NCI-H524 treated with DMSO at 0.1 percent for 48 hours (cell line): ENCODE data around the gene MB21D2.
"Not testable (repeated sequence)": the region's sequence is repeated elsewhere in the genome, so short reads cannot be mapped to it uniquely, and the experiment has no call there.

Source experiments
- DNase-seq: peaks from one replicate; lab custom pipeline; 2025; lab: John Stamatoyannopoulos, UW

Gene MB21D2, protein sequence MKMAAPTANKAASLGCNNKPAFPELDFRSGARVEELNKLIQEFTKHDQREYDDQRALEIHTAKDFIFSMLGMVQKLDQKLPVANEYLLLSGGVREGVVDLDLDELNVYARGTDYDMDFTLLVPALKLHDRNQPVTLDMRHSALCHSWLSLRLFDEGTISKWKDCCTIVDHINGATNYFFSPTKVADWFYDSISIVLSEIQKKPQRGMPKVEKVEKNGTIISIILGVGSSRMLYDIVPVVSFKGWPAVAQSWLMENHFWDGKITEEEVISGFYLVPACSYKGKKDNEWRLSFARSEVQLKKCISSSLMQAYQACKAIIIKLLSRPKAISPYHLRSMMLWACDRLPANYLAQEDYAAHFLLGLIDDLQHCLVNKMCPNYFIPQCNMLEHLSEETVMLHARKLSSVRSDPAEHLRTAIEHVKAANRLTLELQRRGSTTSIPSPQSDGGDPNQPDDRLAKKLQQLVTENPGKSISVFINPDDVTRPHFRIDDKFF

GRCh38 chr3:192917404-192918274 lies at the start of gene MB21D2:
Gene MB21D2 (minus strand): TSS chr3:192917856. CDS start chr3:192917840, 16 bp downstream.
- DNase-seq: peak; percentile 61

- not testable (repeated sequence) for DNase-seq
Observed at GRCh38 chr3:192964959-192965719, 47.5 kb upstream of the MB21D2 start.

GRCh38 chr3:192959773-192960172 lies 42.1 kb upstream of the MB21D2 start:
- no peak for DNase-seq

- DNase-seq: no peak
Observed at GRCh38 chr3:192958219-192958872, 40.7 kb upstream of the MB21D2 start.

DNA sequence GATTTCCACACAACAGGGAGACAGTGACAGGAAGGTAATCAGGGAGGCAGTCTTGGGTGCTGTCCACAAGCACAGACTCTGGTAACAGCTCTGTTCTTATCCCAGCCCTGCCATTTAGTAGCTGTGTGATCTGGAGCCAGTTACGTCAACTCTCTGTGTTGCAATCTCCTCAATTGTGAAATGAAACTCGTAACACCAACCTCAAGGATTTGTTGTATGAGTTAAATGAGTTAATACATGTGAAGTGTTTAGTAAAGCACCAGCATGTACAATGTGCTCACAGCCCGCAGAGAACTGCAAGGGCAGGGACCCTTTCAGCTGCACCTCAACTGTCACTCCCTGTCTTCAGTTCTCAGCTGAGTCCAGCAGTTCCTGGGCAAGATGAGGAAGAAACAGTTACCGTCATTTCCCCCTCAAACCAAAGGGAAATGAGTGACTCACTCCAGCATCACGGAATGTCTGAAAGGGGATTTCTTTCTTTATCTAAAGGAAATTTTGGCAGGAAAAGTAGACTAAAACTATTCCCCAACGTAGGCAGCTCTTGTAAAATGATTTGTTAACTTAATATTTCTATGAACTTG lies 39.9 kb upstream of the MB21D2 start:
- no peak for DNase-seq

- no peak for DNase-seq
Observed at GRCh38 chr3:192953926-192954325, 36.3 kb upstream of the MB21D2 start.

DNA sequence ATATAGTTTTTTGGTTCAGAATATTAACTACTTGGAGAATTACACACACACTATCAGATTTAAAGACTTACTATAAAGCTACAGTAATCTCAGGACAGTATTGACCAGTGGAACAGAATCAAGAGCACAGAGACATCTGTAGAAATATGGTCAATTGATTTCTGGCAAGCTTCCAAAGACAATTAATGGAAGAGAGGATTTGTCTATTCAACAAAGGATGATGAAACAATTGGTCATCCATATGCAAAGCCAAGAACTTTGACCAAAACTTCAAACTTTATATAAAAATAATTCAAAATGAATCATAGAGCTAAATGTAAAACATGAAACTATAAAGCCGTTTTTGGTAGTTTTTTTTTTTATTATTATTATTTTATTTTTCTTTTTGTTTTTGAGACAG lies 29.8 kb upstream of the MB21D2 start:
- no peak for DNase-seq

GRCh38 chr3:192943393-192943792 lies 25.7 kb upstream of the MB21D2 start:
- DNase-seq: no peak

DNA sequence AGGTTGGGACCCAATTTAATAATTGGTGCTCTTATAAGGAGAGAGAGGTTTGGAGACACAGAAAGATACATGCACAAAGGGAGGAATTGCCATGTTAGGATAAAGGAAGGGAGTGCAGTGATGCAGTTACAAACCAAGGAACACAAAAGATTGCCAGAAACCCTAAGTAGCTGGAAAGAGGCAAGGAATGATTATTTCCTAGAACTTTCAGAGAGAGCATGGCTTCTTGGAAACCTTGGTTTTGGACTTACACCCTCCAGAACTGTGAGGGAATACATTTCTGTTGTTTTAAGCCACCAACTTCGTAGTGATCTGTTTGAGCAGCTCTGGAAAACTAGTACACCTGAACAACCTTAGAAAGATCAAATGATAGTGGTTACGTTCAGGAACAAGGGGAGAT lies 25.0 kb upstream of the MB21D2 start:
- no peak for DNase-seq

GRCh38 chr3:192940129-192940528 lies 22.5 kb upstream of the MB21D2 start:
- DNase-seq: no peak

DNA sequence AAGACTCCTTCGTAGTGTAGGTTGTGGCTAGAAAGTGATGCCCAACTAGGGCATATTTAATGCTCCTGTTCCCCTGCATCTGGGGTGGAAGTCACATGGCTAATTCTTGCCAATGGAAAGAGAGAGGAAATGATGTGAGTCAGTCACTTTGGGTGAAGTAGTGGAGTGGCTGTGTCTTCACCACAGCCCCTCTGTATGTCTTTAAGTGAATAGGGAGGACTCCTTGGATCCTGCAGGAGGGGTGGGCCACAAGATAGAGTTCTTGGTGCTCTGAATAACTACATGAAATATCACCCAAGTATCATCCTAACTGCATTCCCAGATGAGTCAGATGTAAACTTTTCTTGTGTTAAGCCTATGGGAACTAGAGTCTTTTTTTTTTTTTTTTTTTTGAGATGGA lies 17.8 kb upstream of the MB21D2 start:
- DNase-seq: no peak

DNA sequence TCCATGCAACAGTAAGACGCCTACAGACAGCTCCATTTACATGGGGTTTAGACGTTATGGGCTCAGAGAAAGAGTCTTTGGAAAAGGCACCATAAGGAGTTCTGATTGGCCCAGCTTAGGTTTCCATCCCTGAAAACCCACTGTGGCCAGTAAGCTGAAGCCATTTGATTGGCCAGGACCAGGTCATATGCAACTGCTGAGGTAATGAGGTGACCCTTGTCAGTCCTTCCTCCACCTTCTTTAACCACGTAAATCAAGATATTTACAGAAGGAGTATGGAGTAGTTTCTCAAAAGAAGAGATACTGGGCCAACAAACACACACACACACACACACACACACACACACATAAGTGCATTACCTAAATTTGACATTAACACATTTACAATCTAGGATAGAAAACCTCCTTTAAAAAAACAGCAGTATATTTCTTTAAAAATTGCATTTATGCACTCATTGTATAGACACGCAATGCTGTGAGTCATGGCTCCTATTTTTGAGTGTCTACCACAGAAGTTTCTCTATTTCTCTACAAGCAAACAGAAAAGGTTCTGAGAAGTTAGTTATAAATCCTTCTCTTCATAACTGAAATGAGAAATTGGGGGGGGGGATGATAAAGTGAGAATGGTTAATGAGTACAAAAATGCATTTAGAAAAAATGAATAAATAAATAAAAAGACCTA lies 16.3 kb upstream of the MB21D2 start:
- no peak for DNase-seq

DNA sequence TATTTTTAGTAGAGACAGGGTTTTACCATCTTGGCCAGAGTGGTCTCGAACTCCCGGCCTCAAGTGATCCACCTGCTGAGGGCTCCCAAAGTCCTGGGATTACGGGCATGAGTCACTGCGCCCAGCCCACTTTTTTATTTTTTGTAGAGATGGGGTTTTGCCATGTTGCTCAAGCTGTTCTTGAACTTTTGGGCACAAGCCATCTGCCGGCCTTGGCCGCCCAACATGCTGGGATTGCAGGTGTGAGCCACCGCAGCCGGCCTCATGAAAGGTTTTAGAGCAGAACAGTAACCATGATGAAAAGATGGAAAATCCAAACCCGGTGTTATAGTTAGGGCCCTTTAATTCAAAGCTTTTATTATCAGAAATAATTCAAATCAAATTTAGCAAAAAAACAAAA lies 15.6 kb upstream of the MB21D2 start:
- no peak for DNase-seq

DNA sequence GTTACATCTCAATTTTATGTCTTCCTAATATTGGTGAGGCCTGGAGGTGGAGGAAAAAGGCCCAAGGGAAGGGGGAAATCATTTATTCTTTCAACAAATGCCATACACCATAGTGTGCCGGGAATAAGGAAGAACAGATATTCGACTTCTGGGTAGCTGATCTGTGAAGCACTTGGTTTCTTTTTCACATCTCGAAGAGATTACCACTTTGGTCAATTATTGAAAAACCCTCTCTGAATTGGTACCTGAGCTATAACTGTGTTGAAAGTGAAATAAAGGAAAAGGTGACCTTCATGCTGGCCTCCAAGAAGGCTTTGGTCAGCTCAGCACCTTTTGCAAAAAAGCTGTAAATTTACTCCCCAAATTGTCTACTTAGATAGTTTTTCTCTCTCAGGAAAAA lies 14.2 kb upstream of the MB21D2 start:
- no peak for DNase-seq

DNA sequence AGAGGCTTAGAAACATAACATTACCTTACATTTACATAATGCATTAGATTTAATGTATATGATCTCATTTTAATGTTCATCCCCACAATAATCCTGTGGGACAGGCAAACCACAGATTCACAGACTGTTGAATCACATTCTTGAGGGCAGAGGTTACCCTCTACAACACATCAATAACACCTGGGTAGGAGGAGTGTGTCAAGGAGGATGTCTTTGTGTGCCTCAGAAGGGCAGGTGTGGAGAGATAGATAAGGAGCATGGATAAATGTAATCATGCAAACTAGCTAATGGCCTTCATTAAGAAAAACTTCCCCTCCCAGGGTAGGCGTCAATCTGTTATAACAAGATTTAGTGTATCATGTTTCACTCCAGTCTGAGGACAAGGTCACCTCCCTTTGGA lies 12.9 kb upstream of the MB21D2 start:
- DNase-seq: peak; percentile 80

- no peak for DNase-seq
Observed at GRCh38 chr3:192929755-192930547, 12.3 kb upstream of the MB21D2 start.

- no peak for DNase-seq
Observed at GRCh38 chr3:192929146-192929545, 11.5 kb upstream of the MB21D2 start.

GRCh38 chr3:192928720-192929119 lies 11.1 kb upstream of the MB21D2 start:
- no peak for DNase-seq

DNA sequence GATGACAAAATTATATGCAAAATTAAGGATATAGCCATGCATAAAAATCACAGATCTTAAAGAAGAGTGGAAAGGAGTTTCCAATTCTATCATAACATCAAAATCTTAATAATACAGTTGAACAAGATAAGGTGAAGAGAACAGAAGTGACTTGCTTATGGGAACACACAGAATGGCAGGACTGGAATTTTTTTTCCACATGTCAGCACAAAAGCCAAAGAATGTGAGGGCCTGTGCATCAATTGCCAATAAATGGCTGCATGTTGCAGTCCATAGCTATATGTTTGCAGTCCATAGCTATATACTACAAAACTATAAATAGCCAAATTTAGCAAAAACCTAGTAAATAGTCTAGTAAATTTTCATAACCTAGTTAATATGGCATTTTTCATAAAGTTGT lies 10.4 kb upstream of the MB21D2 start:
- DNase-seq: no peak

DNA sequence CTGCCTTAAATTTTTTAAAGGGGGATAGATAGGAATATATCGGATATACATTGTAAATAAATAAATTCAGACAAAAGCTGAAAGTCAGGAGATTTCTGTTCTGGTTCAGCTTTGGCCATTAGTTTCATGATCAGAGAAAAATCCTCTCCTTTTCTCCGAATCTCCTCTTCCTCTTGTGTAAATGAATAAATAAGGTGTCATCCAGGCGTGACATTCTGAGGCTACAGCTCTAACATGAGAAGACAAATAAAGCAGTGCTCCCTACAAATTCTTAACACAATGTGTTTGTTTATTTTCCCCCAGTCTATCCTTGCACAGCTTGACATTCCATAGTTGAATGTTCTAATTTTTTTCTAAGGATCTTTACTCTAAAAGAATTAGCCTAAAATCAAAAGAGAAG lies 9.4 kb upstream of the MB21D2 start:
- DNase-seq: no peak
